HL-60 (cell line): ENCODE results near the gene OR7D2.
A peak's percentile ranks its signal among the peaks of the same experiment; 100 is the strongest.

Experiments
- DNase-seq, 2 experiments: peaks; one replicate each; pipeline ENCODE4 v3.0.0-alpha.2; 2010 to 2020; ENCODE audit warnings: low read depth in 1 of 2, low spot score in 1 of 2
- H3K27ac ChIP-seq: fragments of 250-450 bp; sonication (Bioruptor Pico); replicated peaks from 2 replicates; pipeline ENCODE4 v1.5.1; 2020; ENCODE audit warnings: mild to moderate bottlenecking, moderate library complexity
- H3K27me3 ChIP-seq: fragments of 250-450 bp; sonication (Bioruptor Pico); 2 replicates; pipeline ENCODE4 v1.5.1; 2021; ENCODE audit warnings: mild to moderate bottlenecking, moderate library complexity; ENCODE audit not compliant: insufficient read depth, poor library complexity, severe bottlenecking
- H3K4me3 ChIP-seq: replicated peaks from 2 replicates; pipeline ENCODE4 v1.5.1; 2011; ENCODE audit warnings: mild to moderate bottlenecking, control low read depth, low read length; ENCODE audit not compliant: insufficient read depth
- CTCF ChIP-seq: IDR thresholded peaks from one replicate; pipeline ENCODE4 v1.5.1; 2011; ENCODE audit warnings: low read length, control low read depth, inconsistent platforms; ENCODE audit not compliant: insufficient read depth
- GABPA ChIP-seq: IDR thresholded peaks from 2 replicates; pipeline ENCODE4 v1.6.1; 2012; ENCODE audit warnings: low read depth
- POLR2AphosphoS5 ChIP-seq: IDR thresholded peaks from 2 replicates; pipeline ENCODE4 v1.6.1; 2012; ENCODE audit warnings: low read depth
- REST ChIP-seq: IDR thresholded peaks from 2 replicates; pipeline ENCODE4 v1.6.1; 2012; ENCODE audit warnings: low read depth; ENCODE audit not compliant: insufficient replicate concordance
- SPI1 ChIP-seq: IDR thresholded peaks from 2 replicates; pipeline ENCODE4 v1.6.1; 2012; ENCODE audit warnings: low read depth, mild to moderate bottlenecking, borderline replicate concordance

The OR7D2 gene

GRCh38 chr19:9139609-9140158 lies 39.1 kb upstream of the OR7D2 start:
- no peaks in the 10 kb centered on the region for H3K27me3 ChIP-seq
- no peak for DNase-seq
- peak overlapping the region; percentile 83 for H3K27ac ChIP-seq
- peak overlapping the region; percentile 91 for H3K4me3 ChIP-seq
- TF ChIP-seq SPI1 (no peak), CTCF (no peak), GABPA (no peak), REST (no peak), POLR2AphosphoS5 (no peak)

- TF ChIP-seq CTCF = no peak
- TF ChIP-seq REST = peak; percentile 75
- peak; percentile 72 for TF ChIP-seq SPI1
- peak; percentile 60 for TF ChIP-seq GABPA
- peak; percentile 96 for TF ChIP-seq POLR2AphosphoS5
- peak within 1 kb of the TSS; percentile 91 for H3K4me3 ChIP-seq
- no peaks in the 10 kb centered on the region for H3K27me3 ChIP-seq
- DNase-seq = peak; percentile 78 to 93
- peak within 1 kb of the TSS; percentile 83 for H3K27ac ChIP-seq
Observed at GRCh38 chr19:9140159-9140874, 38.5 kb upstream of the OR7D2 start, which contains the start of gene ZNF317. Gene ZNF317 (plus strand): TSS chr19:9140397. CDS start chr19:9156017, 15,620 bp downstream.

GRCh38 chr19:9144920-9145319 lies 33.9 kb upstream of the OR7D2 start:
- no peak overlapping the region for H3K27ac ChIP-seq
- no peaks in the 10 kb centered on the region for H3K27me3 ChIP-seq
- no peak overlapping the region for H3K4me3 ChIP-seq
- DNase-seq = no peak
- no peak for TF ChIP-seq GABPA

GRCh38 chr19:9146882-9147281 lies 31.9 kb upstream of the OR7D2 start:
- no peaks in the 10 kb centered on the region for H3K27me3 ChIP-seq
- no peak for TF ChIP-seq POLR2AphosphoS5
- no peak for TF ChIP-seq GABPA
- TF ChIP-seq CTCF = no peak
- TF ChIP-seq SPI1 = no peak
- TF ChIP-seq REST = no peak
- no peak overlapping the region for H3K27ac ChIP-seq
- DNase-seq = no peak
- H3K4me3 ChIP-seq = no peak overlapping the region
